H1 (cell line): Measurements from ENCODE around the gene RNF149. TPM values are rescaled to one million over a fixed set of nuclear protein-coding genes. Genes with fewer than 3 reads are reported as not detected.
"Not testable (repeated sequence)": the region's sequence is repeated elsewhere in the genome, so short reads cannot be mapped to it uniquely, and the experiment has no call there.

Source experiments
- CTCF ChIA-PET: fragments of 300-600 bp; sonication (Branson Sonifier 250); formaldehyde crosslinking; loops from one replicate; lab custom pipeline; 2021; ENCODE audit not compliant: partially characterized antibody; lab: Charles Lee
- POLR2A ChIA-PET: fragments of 300-600 bp; sonication (Branson Sonifier 250); formaldehyde crosslinking; loops from one replicate; lab custom pipeline; 2021; ENCODE audit warnings: inconsistent platforms; ENCODE audit not compliant: partially characterized antibody; lab: Charles Lee
- DNase-seq, 2 experiments: peaks; one replicate each; pipeline versions ENCODE4 v3.0.0 to v3.0.0-alpha.2; 2010 to 2022; ENCODE audit warnings: low spot score in 2 of 2, low read depth in 1 of 2, mixed read lengths in 1 of 2
- FAIRE-seq: peaks from 2 replicates; lab custom pipeline; 2011; peaks lifted over from hg19 to GRCh38; lab: Jason Lieb, UNC
- H2AFZ ChIP-seq: 2 replicates; pipeline ENCODE4 v1.8.1; 2012; ENCODE audit warnings: low read length, inconsistent platforms
- H2AK5ac ChIP-seq: 2 replicates; pipeline ENCODE4 v1.6.1; 2013; ENCODE audit warnings: low read depth, low read length
- H2BK120ac ChIP-seq: replicated peaks from 2 replicates; pipeline ENCODE3; 2013; ENCODE audit warnings: low read depth, low read length, inconsistent platforms
- H2BK12ac ChIP-seq: 2 replicates; pipeline ENCODE4 v1.6.1; 2013; ENCODE audit warnings: low read depth, low read length
- H2BK15ac ChIP-seq: 2 replicates; pipeline ENCODE4 v1.6.1; 2013; ENCODE audit warnings: low read length
- H2BK20ac ChIP-seq: 2 replicates; pipeline ENCODE4 v1.6.1; 2013; ENCODE audit warnings: low read length
- H2BK5ac ChIP-seq: 2 replicates; pipeline ENCODE4 v1.6.1; 2013; ENCODE audit warnings: low read depth, low read length
- H3K14ac ChIP-seq: 2 replicates; pipeline ENCODE4 v1.6.1; 2013; ENCODE audit warnings: inconsistent platforms; ENCODE audit not compliant: insufficient read length
- H3K18ac ChIP-seq: 2 replicates; pipeline ENCODE4 v1.6.1; 2013; ENCODE audit warnings: low read length; ENCODE audit errors: extremely low read depth
- H3K23ac ChIP-seq: 2 replicates; pipeline ENCODE4 v1.6.1; 2013; ENCODE audit warnings: inconsistent platforms; ENCODE audit not compliant: insufficient read length
- H3K23me2 ChIP-seq: 2 replicates; pipeline ENCODE4 v1.6.1; 2013; ENCODE audit warnings: low read depth, low read length
- H3K27ac ChIP-seq: 2 replicates; pipeline ENCODE4 v1.6.1; 2011; ENCODE audit warnings: low read depth, low read length, inconsistent platforms
- H3K27me3 ChIP-seq, 4 experiments: replicated peaks in 1 of 4; 1 replicate in 1 of 4; 2 replicates in 3 of 4; pipeline versions ENCODE4 v1.6.1 to v1.8.1; 2011 to 2013; ENCODE audit warnings: low read length in 3 of 4, mild to moderate bottlenecking in 3 of 4, inconsistent platforms in 2 of 4, mixed read lengths in 2 of 4, moderate library complexity in 1 of 4; ENCODE audit not compliant: control insufficient read depth in 3 of 4, insufficient read depth in 3 of 4; ENCODE audit errors: extremely low read depth in 1 of 4
- H3K36me3 ChIP-seq, 4 experiments: 2 replicates each; pipeline versions ENCODE4 v1.6.1 to v1.8.1; 2011 to 2013; ENCODE audit warnings: mild to moderate bottlenecking in 4 of 4, low read length in 3 of 4, moderate library complexity in 2 of 4, control low read depth in 1 of 4, inconsistent platforms in 1 of 4; ENCODE audit not compliant: insufficient read depth in 4 of 4, control insufficient read depth in 2 of 4
- H3K4ac ChIP-seq: replicated peaks from 2 replicates; pipeline ENCODE3; 2013; ENCODE audit warnings: low read length, low read depth, mixed read lengths, inconsistent platforms; ENCODE audit not compliant: insufficient read length
- H3K4me1 ChIP-seq, 4 experiments: replicated peaks in 1 of 4; 1 replicate in 1 of 4; 2 replicates in 3 of 4; pipeline versions ENCODE4 v1.6.1 to v1.8.1; 2011 to 2013; ENCODE audit warnings: low read length in 3 of 4, inconsistent platforms in 2 of 4, mixed read lengths in 1 of 4; ENCODE audit not compliant: insufficient read depth in 4 of 4, control insufficient read depth in 3 of 4
- H3K4me2 ChIP-seq, 2 experiments: 2 replicates each; pipeline versions ENCODE4 v1.6.1 to v1.8.1; 2011 to 2013; ENCODE audit warnings: low read depth in 2 of 2, low read length in 2 of 2, control low read depth in 1 of 2, inconsistent platforms in 1 of 2, mild to moderate bottlenecking in 1 of 2; ENCODE audit not compliant: insufficient read depth in 1 of 2
- H3K4me3 ChIP-seq, 4 experiments: fragments of 200-600, 300-600 bp in 1 of 4; sonication (generic), shearing (Covaris generic), sonication (Bioruptor Twin) in 1 of 4; 2 replicates each; pipeline versions ENCODE4 v1.5.1 to v1.8.1; 2011 to 2016; ENCODE audit warnings: low read length in 4 of 4, low read depth in 3 of 4, control low read depth in 2 of 4, inconsistent platforms in 2 of 4, mild to moderate bottlenecking in 2 of 4, mixed read lengths in 1 of 4, moderate library complexity in 1 of 4; ENCODE audit not compliant: insufficient read depth in 2 of 4; ENCODE audit errors: extremely low read depth in 1 of 4
- H3K56ac ChIP-seq: replicated peaks from 2 replicates; pipeline ENCODE3; 2013; ENCODE audit warnings: low read depth, mild to moderate bottlenecking, mixed read lengths, low read length, inconsistent platforms; ENCODE audit not compliant: insufficient read length
- H3K79me1 ChIP-seq: 2 replicates; pipeline ENCODE4 v1.6.1; 2013; ENCODE audit warnings: low read depth, low read length, control low read depth
- H3K79me2 ChIP-seq, 2 experiments: 2 replicates each; pipeline versions ENCODE4 v1.6.1 to v1.8.1; 2012 to 2013; ENCODE audit warnings: low read length in 2 of 2, mild to moderate bottlenecking in 2 of 2, inconsistent platforms in 1 of 2; ENCODE audit not compliant: insufficient read depth in 2 of 2, control insufficient read depth in 1 of 2
- H3K9ac ChIP-seq, 4 experiments: replicated peaks in 1 of 4; 1 replicate in 1 of 4; 2 replicates in 3 of 4; pipeline versions ENCODE4 v1.6.1 to v1.8.1; 2011 to 2013; ENCODE audit warnings: low read depth in 3 of 4, low read length in 3 of 4, control low read depth in 2 of 4, mild to moderate bottlenecking in 2 of 4, moderate library complexity in 2 of 4, inconsistent platforms in 1 of 4; ENCODE audit errors: extremely low read depth in 1 of 4
- H3K9me3 ChIP-seq, 2 experiments: 2 replicates each; pipeline versions ENCODE4 v1.6.1 to v1.8.1; 2012 to 2013; ENCODE audit warnings: mild to moderate bottlenecking in 2 of 2, moderate library complexity in 2 of 2, control low read depth in 1 of 2, inconsistent platforms in 1 of 2, low read depth in 1 of 2, low read length in 1 of 2, mixed read lengths in 1 of 2; ENCODE audit not compliant: insufficient read depth in 2 of 2
- H4K20me1 ChIP-seq, 2 experiments: replicated peaks in 1 of 2; 2 replicates each; pipeline versions ENCODE3 to v1.8.1; 2011 to 2013; ENCODE audit warnings: inconsistent platforms in 2 of 2, low read length in 2 of 2, mild to moderate bottlenecking in 1 of 2; ENCODE audit not compliant: insufficient read depth in 2 of 2, control insufficient read depth in 1 of 2
- H4K5ac ChIP-seq: 2 replicates; pipeline ENCODE4 v1.6.1; 2013; ENCODE audit warnings: low read length, low read depth, mixed read lengths, inconsistent platforms; ENCODE audit not compliant: insufficient read length
- H4K8ac ChIP-seq: 2 replicates; pipeline ENCODE4 v1.8.0; 2013; ENCODE audit warnings: mild to moderate bottlenecking, moderate library complexity, low read length, inconsistent platforms; ENCODE audit not compliant: insufficient read depth; ENCODE audit errors: extremely low read depth
- H4K91ac ChIP-seq: replicated peaks from 2 replicates; pipeline ENCODE3; 2013; ENCODE audit warnings: low read length, mixed read lengths, inconsistent platforms; ENCODE audit not compliant: insufficient read length
- CREB1 ChIP-seq: IDR thresholded peaks from 2 replicates; pipeline ENCODE4 v1.6.1; 2012; ENCODE audit warnings: inconsistent platforms
- E2F6 ChIP-seq: IDR thresholded peaks from 2 replicates; pipeline ENCODE4 v1.6.1; 2012; ENCODE audit warnings: inconsistent platforms
- EGR1 ChIP-seq: IDR thresholded peaks from 2 replicates; pipeline ENCODE4 v1.6.1; 2011; ENCODE audit warnings: low read depth, low read length, borderline replicate concordance
- GTF2F1 ChIP-seq: IDR thresholded peaks from 2 replicates; pipeline ENCODE4 v1.6.1; 2012; ENCODE audit warnings: low read depth, low read length, improper control_type of control experiment, borderline replicate concordance
- SP1 ChIP-seq: IDR thresholded peaks from 2 replicates; pipeline ENCODE4 v1.6.1; 2011; ENCODE audit warnings: low read depth, low read length
- WGBS, 2 experiments: shearing (Covaris generic) in 1 of 2; methylation state at CpG; one replicate each; pipeline versions ENCODE4 v1.1.6 to v1.1.7; 2013 to 2015; ENCODE audit warnings: low lambda C conversion rate in 2 of 2, mixed read lengths in 2 of 2, inconsistent platforms in 1 of 2, low coverage in 1 of 2, missing lambda C conversion rate in 1 of 2; ENCODE audit not compliant: insufficient replicate concordance in 2 of 2, insufficient coverage in 1 of 2, insufficient read length in 1 of 2; ENCODE audit errors: extremely low coverage in 1 of 2, missing lambda C conversion rate in 1 of 2; 5-methylcytosine and 5-hydroxymethylcytosine counted together
- polyA plus RNA-seq, 7 experiments: library from polyadenylated mRNA; depleted of rRNA in 3 of 7; stranded (reverse) in 5 of 7; unstranded in 2 of 7; fragments of >200 nt in 5 of 7; fragments of 200-250 nt in 2 of 7; gene quantifications; 1 replicate in 5 of 7; 2 replicates in 1 of 7; 4 replicates in 1 of 7; pipeline versions ENCODE4 v1.2.1 to v1.2.3, GENCODE V29; 2011 to 2013; ENCODE audit warnings: missing spikeins in 2 of 7, mixed read lengths in 2 of 7
- total RNA-seq: library from RNA; stranded (reverse); fragmentation: NEBNext Ultra II Directional; extraction: Animal tissue kit (Norgen Biotek cat#: 25700); gene quantifications from 2 replicates; pipeline ENCODE4 v1.2.1, GENCODE V29; 2021

Gene RNF149
- total and polyA plus RNA-seq, 2 of the 8 experiments (the other 6 are each of a cell fraction or from before 2014, with no cell fraction given): 16.6 to 28.2 TPM

- TF ChIP-seq E2F6 (no peak), GTF2F1 (no peak), EGR1 (no peak), CREB1 (no peak), SP1 (0 out of 2 replicates have a peak, but pooled peaks have one; percentile 33)
These were observed 58.7 kb downstream of the RNF149 start (continued) for GRCh38 chr2:101249826-101250225.

GRCh38 chr2:101248756-101249155, 59.7 kb downstream of the RNF149 start:
- not testable (repeated sequence) for H2BK5ac ChIP-seq, H3K4me1 ChIP-seq, H2BK12ac ChIP-seq, H2AK5ac ChIP-seq, H3K79me1 ChIP-seq, H3K14ac ChIP-seq, H3K4me3 ChIP-seq, H4K20me1 ChIP-seq, H3K9me3 ChIP-seq, DNase-seq, H4K91ac ChIP-seq, H3K36me3 ChIP-seq, H3K27me3 ChIP-seq, H3K4ac ChIP-seq, H3K4me2 ChIP-seq, H3K56ac ChIP-seq, H2AFZ ChIP-seq, H3K27ac ChIP-seq, H4K8ac ChIP-seq, H3K23me2 ChIP-seq, H2BK120ac ChIP-seq, H3K18ac ChIP-seq, H3K23ac ChIP-seq, H2BK15ac ChIP-seq, H3K9ac ChIP-seq, H2BK20ac ChIP-seq, H4K5ac ChIP-seq, FAIRE-seq, H3K79me2 ChIP-seq
- ChIA-PET POLR2A (interaction anchor here (0.8 kb wide), 1 partner anchor 240 kb away, joined by 4 read pairs; no protein-coding TSS in a partner anchor), CTCF (interaction anchor here (0.8 to 5.5 kb wide), 4 partner anchors 9 to 591 kb away, joined by 3 to 45 read pairs (median 4); no protein-coding TSS in a partner anchor)
- 94% methylated on average over 5 of the region's 5 CpGs; no CpG with 5 or more reads in 1 of the 2 experiments for WGBS, 2 experiments
